H1 (cell line): ENCODE measurements around the gene CLCA4. TPM values are rescaled to one million over a fixed set of nuclear protein-coding genes. Genes with fewer than 3 reads are reported as not detected.

Experiments
- CTCF ChIA-PET: fragments of 300-600 bp; sonication (Branson Sonifier 250); formaldehyde crosslinking; loops from one replicate; lab custom pipeline; 2021; ENCODE audit not compliant: partially characterized antibody; lab: Charles Lee
- POLR2A ChIA-PET: fragments of 300-600 bp; sonication (Branson Sonifier 250); formaldehyde crosslinking; loops from one replicate; lab custom pipeline; 2021; ENCODE audit warnings: inconsistent platforms; ENCODE audit not compliant: partially characterized antibody; lab: Charles Lee
- DNase-seq, 2 experiments: peaks; one replicate each; pipeline versions ENCODE4 v3.0.0 to v3.0.0-alpha.2; 2010 to 2022; ENCODE audit warnings: low spot score in 2 of 2, low read depth in 1 of 2, mixed read lengths in 1 of 2
- FAIRE-seq: peaks from 2 replicates; lab custom pipeline; 2011; peaks lifted over from hg19 to GRCh38; lab: Jason Lieb, UNC
- H2AFZ ChIP-seq: 2 replicates; pipeline ENCODE4 v1.8.1; 2012; ENCODE audit warnings: low read length, inconsistent platforms
- H2AK5ac ChIP-seq: 2 replicates; pipeline ENCODE4 v1.6.1; 2013; ENCODE audit warnings: low read depth, low read length
- H2BK120ac ChIP-seq: replicated peaks from 2 replicates; pipeline ENCODE3; 2013; ENCODE audit warnings: low read depth, low read length, inconsistent platforms
- H2BK12ac ChIP-seq: 2 replicates; pipeline ENCODE4 v1.6.1; 2013; ENCODE audit warnings: low read depth, low read length
- H2BK15ac ChIP-seq: 2 replicates; pipeline ENCODE4 v1.6.1; 2013; ENCODE audit warnings: low read length
- H2BK20ac ChIP-seq: 2 replicates; pipeline ENCODE4 v1.6.1; 2013; ENCODE audit warnings: low read length
- H2BK5ac ChIP-seq: 2 replicates; pipeline ENCODE4 v1.6.1; 2013; ENCODE audit warnings: low read depth, low read length
- H3K14ac ChIP-seq: 2 replicates; pipeline ENCODE4 v1.6.1; 2013; ENCODE audit warnings: inconsistent platforms; ENCODE audit not compliant: insufficient read length
- H3K18ac ChIP-seq: 2 replicates; pipeline ENCODE4 v1.6.1; 2013; ENCODE audit warnings: low read length; ENCODE audit errors: extremely low read depth
- H3K23ac ChIP-seq: 2 replicates; pipeline ENCODE4 v1.6.1; 2013; ENCODE audit warnings: inconsistent platforms; ENCODE audit not compliant: insufficient read length
- H3K23me2 ChIP-seq: 2 replicates; pipeline ENCODE4 v1.6.1; 2013; ENCODE audit warnings: low read depth, low read length
- H3K27ac ChIP-seq: 2 replicates; pipeline ENCODE4 v1.6.1; 2011; ENCODE audit warnings: low read depth, low read length, inconsistent platforms
- H3K27me3 ChIP-seq, 4 experiments: replicated peaks in 1 of 4; 1 replicate in 1 of 4; 2 replicates in 3 of 4; pipeline versions ENCODE4 v1.6.1 to v1.8.1; 2011 to 2013; ENCODE audit warnings: low read length in 3 of 4, mild to moderate bottlenecking in 3 of 4, inconsistent platforms in 2 of 4, mixed read lengths in 2 of 4, moderate library complexity in 1 of 4; ENCODE audit not compliant: control insufficient read depth in 3 of 4, insufficient read depth in 3 of 4; ENCODE audit errors: extremely low read depth in 1 of 4
- H3K36me3 ChIP-seq, 4 experiments: 2 replicates each; pipeline versions ENCODE4 v1.6.1 to v1.8.1; 2011 to 2013; ENCODE audit warnings: mild to moderate bottlenecking in 4 of 4, low read length in 3 of 4, moderate library complexity in 2 of 4, control low read depth in 1 of 4, inconsistent platforms in 1 of 4; ENCODE audit not compliant: insufficient read depth in 4 of 4, control insufficient read depth in 2 of 4
- H3K4ac ChIP-seq: replicated peaks from 2 replicates; pipeline ENCODE3; 2013; ENCODE audit warnings: low read length, low read depth, mixed read lengths, inconsistent platforms; ENCODE audit not compliant: insufficient read length
- H3K4me1 ChIP-seq, 4 experiments: replicated peaks in 1 of 4; 1 replicate in 1 of 4; 2 replicates in 3 of 4; pipeline versions ENCODE4 v1.6.1 to v1.8.1; 2011 to 2013; ENCODE audit warnings: low read length in 3 of 4, inconsistent platforms in 2 of 4, mixed read lengths in 1 of 4; ENCODE audit not compliant: insufficient read depth in 4 of 4, control insufficient read depth in 3 of 4
- H3K4me2 ChIP-seq, 2 experiments: 2 replicates each; pipeline versions ENCODE4 v1.6.1 to v1.8.1; 2011 to 2013; ENCODE audit warnings: low read depth in 2 of 2, low read length in 2 of 2, control low read depth in 1 of 2, inconsistent platforms in 1 of 2, mild to moderate bottlenecking in 1 of 2; ENCODE audit not compliant: insufficient read depth in 1 of 2
- H3K4me3 ChIP-seq, 4 experiments: fragments of 200-600, 300-600 bp in 1 of 4; sonication (generic), shearing (Covaris generic), sonication (Bioruptor Twin) in 1 of 4; 2 replicates each; pipeline versions ENCODE4 v1.5.1 to v1.8.1; 2011 to 2016; ENCODE audit warnings: low read length in 4 of 4, low read depth in 3 of 4, control low read depth in 2 of 4, inconsistent platforms in 2 of 4, mild to moderate bottlenecking in 2 of 4, mixed read lengths in 1 of 4, moderate library complexity in 1 of 4; ENCODE audit not compliant: insufficient read depth in 2 of 4; ENCODE audit errors: extremely low read depth in 1 of 4
- H3K56ac ChIP-seq: replicated peaks from 2 replicates; pipeline ENCODE3; 2013; ENCODE audit warnings: low read depth, mild to moderate bottlenecking, mixed read lengths, low read length, inconsistent platforms; ENCODE audit not compliant: insufficient read length
- H3K79me1 ChIP-seq: 2 replicates; pipeline ENCODE4 v1.6.1; 2013; ENCODE audit warnings: low read depth, low read length, control low read depth
- H3K79me2 ChIP-seq, 2 experiments: 2 replicates each; pipeline versions ENCODE4 v1.6.1 to v1.8.1; 2012 to 2013; ENCODE audit warnings: low read length in 2 of 2, mild to moderate bottlenecking in 2 of 2, inconsistent platforms in 1 of 2; ENCODE audit not compliant: insufficient read depth in 2 of 2, control insufficient read depth in 1 of 2
- H3K9ac ChIP-seq, 4 experiments: replicated peaks in 1 of 4; 1 replicate in 1 of 4; 2 replicates in 3 of 4; pipeline versions ENCODE4 v1.6.1 to v1.8.1; 2011 to 2013; ENCODE audit warnings: low read depth in 3 of 4, low read length in 3 of 4, control low read depth in 2 of 4, mild to moderate bottlenecking in 2 of 4, moderate library complexity in 2 of 4, inconsistent platforms in 1 of 4; ENCODE audit errors: extremely low read depth in 1 of 4
- H3K9me3 ChIP-seq, 2 experiments: 2 replicates each; pipeline versions ENCODE4 v1.6.1 to v1.8.1; 2012 to 2013; ENCODE audit warnings: mild to moderate bottlenecking in 2 of 2, moderate library complexity in 2 of 2, control low read depth in 1 of 2, inconsistent platforms in 1 of 2, low read depth in 1 of 2, low read length in 1 of 2, mixed read lengths in 1 of 2; ENCODE audit not compliant: insufficient read depth in 2 of 2
- H4K20me1 ChIP-seq, 2 experiments: replicated peaks in 1 of 2; 2 replicates each; pipeline versions ENCODE3 to v1.8.1; 2011 to 2013; ENCODE audit warnings: inconsistent platforms in 2 of 2, low read length in 2 of 2, mild to moderate bottlenecking in 1 of 2; ENCODE audit not compliant: insufficient read depth in 2 of 2, control insufficient read depth in 1 of 2
- H4K5ac ChIP-seq: 2 replicates; pipeline ENCODE4 v1.6.1; 2013; ENCODE audit warnings: low read length, low read depth, mixed read lengths, inconsistent platforms; ENCODE audit not compliant: insufficient read length
- H4K8ac ChIP-seq: 2 replicates; pipeline ENCODE4 v1.8.0; 2013; ENCODE audit warnings: mild to moderate bottlenecking, moderate library complexity, low read length, inconsistent platforms; ENCODE audit not compliant: insufficient read depth; ENCODE audit errors: extremely low read depth
- H4K91ac ChIP-seq: replicated peaks from 2 replicates; pipeline ENCODE3; 2013; ENCODE audit warnings: low read length, mixed read lengths, inconsistent platforms; ENCODE audit not compliant: insufficient read length
- CBX5 ChIP-seq: fragments of 300-800, 300-1000 bp; sonication (generic); IDR thresholded peaks from 2 replicates; pipeline ENCODE4 v1.7.1; 2016; ENCODE audit warnings: antibody characterized with exemption, low read length, low read depth
- JUND ChIP-seq: IDR thresholded peaks from 2 replicates; pipeline ENCODE4 v1.6.1; 2011; ENCODE audit warnings: mild to moderate bottlenecking, improper control_type of control experiment, low read length
- POU5F1 ChIP-seq: IDR thresholded peaks from 2 replicates; pipeline ENCODE4 v1.6.1; 2011; ENCODE audit warnings: low read depth, mild to moderate bottlenecking, low read length, moderate library complexity
- RAD21 ChIP-seq, 2 experiments: IDR thresholded peaks in 1 of 2; conservative IDR thresholded peaks in 1 of 2; 2 replicates each; pipeline ENCODE4 v1.6.1; 2011; ENCODE audit warnings: low read depth in 2 of 2, low read length in 2 of 2, improper control_type of control experiment in 1 of 2, inconsistent platforms in 1 of 2, mild to moderate bottlenecking in 1 of 2, moderate library complexity in 1 of 2
- SIX5 ChIP-seq: IDR thresholded peaks from 2 replicates; pipeline ENCODE4 v1.6.1; 2011; ENCODE audit warnings: mild to moderate bottlenecking, low read depth, low read length
- SP4 ChIP-seq: IDR thresholded peaks from 2 replicates; pipeline ENCODE4 v1.6.1; 2012; ENCODE audit warnings: low read length, inconsistent platforms
- TEAD4 ChIP-seq: IDR thresholded peaks from 2 replicates; pipeline ENCODE4 v1.6.1; 2012; ENCODE audit warnings: low read depth, low read length, inconsistent platforms, mixed read lengths
- WGBS, 2 experiments: shearing (Covaris generic) in 1 of 2; methylation state at CpG; one replicate each; pipeline versions ENCODE4 v1.1.6 to v1.1.7; 2013 to 2015; ENCODE audit warnings: low lambda C conversion rate in 2 of 2, mixed read lengths in 2 of 2, inconsistent platforms in 1 of 2, low coverage in 1 of 2, missing lambda C conversion rate in 1 of 2; ENCODE audit not compliant: insufficient replicate concordance in 2 of 2, insufficient coverage in 1 of 2, insufficient read length in 1 of 2; ENCODE audit errors: extremely low coverage in 1 of 2, missing lambda C conversion rate in 1 of 2; 5-methylcytosine and 5-hydroxymethylcytosine counted together
- polyA plus RNA-seq, 7 experiments: library from polyadenylated mRNA; depleted of rRNA in 3 of 7; stranded (reverse) in 5 of 7; unstranded in 2 of 7; fragments of >200 nt in 5 of 7; fragments of 200-250 nt in 2 of 7; gene quantifications; 1 replicate in 5 of 7; 2 replicates in 1 of 7; 4 replicates in 1 of 7; pipeline versions ENCODE4 v1.2.1 to v1.2.3, GENCODE V29; 2011 to 2013; ENCODE audit warnings: missing spikeins in 2 of 7, mixed read lengths in 2 of 7
- total RNA-seq: library from RNA; stranded (reverse); fragmentation: NEBNext Ultra II Directional; extraction: Animal tissue kit (Norgen Biotek cat#: 25700); gene quantifications from 2 replicates; pipeline ENCODE4 v1.2.1, GENCODE V29; 2021
- TF ChIP-seq, protein P1 (sequence below), 3 experiments: IDR thresholded peaks; 1 replicate in 2 of 3; 2 replicates in 1 of 3; pipeline versions ENCODE4 v1.5.1 to v1.6.1; 2011; ENCODE audit warnings: low read length in 3 of 3, mild to moderate bottlenecking in 3 of 3, inconsistent platforms in 2 of 3, low read depth in 1 of 3, moderate library complexity in 1 of 3; ENCODE audit not compliant: insufficient read depth in 1 of 3; ENCODE audit errors: control extremely low read depth in 1 of 3
- TF ChIP-seq, protein P2 (sequence below): IDR thresholded peaks from 2 replicates; pipeline ENCODE4 v1.6.1; 2012; ENCODE audit warnings: low read length, inconsistent platforms

The CLCA4 gene
- total and polyA plus RNA-seq, 2 of the 8 experiments (the other 6 are each of a cell fraction or from before 2014, with no cell fraction given), result not detected

DNA sequence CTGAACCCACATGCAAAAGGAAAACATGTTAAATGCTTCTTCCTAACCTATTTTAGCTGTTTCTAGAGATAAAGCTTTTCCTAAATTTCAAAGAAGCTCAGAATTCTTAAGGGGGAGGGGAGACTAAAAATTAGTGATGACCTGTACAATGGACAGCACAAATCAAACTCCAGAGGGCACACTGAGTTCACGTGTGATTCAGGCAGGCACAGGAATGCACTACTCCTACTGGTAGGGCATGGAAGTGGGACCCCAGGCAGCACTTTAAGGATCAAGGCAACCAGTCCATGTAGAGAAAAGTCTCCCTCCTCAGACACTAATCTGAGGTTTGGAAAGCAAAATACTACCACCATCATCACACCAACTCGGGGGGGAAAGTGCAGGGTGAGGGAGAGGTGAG, 31.3 kb upstream of the CLCA4 start:
- H3K79me2 ChIP-seq, result no peaks in the 10 kb centered on the region
- TF ChIP-seq POU5F1 (no peak), CBX5 (no peak), SP4 (no peak), JUND (no peak), TEAD4 (peak; percentile 83), RAD21 (IDR thresholded peaks at IDR 0.05 in 1 of 2, conservative IDR thresholded peaks at IDR 0.05 in 1 of 2; ENCODE audit: low read depth in 2 of 2, low read length in 2 of 2) (peak; percentile 70 to 75), SIX5 (no peak)
- TF ChIP-seq, protein P1, sequence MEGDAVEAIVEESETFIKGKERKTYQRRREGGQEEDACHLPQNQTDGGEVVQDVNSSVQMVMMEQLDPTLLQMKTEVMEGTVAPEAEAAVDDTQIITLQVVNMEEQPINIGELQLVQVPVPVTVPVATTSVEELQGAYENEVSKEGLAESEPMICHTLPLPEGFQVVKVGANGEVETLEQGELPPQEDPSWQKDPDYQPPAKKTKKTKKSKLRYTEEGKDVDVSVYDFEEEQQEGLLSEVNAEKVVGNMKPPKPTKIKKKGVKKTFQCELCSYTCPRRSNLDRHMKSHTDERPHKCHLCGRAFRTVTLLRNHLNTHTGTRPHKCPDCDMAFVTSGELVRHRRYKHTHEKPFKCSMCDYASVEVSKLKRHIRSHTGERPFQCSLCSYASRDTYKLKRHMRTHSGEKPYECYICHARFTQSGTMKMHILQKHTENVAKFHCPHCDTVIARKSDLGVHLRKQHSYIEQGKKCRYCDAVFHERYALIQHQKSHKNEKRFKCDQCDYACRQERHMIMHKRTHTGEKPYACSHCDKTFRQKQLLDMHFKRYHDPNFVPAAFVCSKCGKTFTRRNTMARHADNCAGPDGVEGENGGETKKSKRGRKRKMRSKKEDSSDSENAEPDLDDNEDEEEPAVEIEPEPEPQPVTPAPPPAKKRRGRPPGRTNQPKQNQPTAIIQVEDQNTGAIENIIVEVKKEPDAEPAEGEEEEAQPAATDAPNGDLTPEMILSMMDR (IDR thresholded peaks at IDR 0.05; ENCODE audit: control extremely low read depth in 1 of 3, insufficient read depth in 1 of 3, low read depth in 1 of 3, low read length in 3 of 3), result peak; percentile 73 to 98 (median 79)
- TF ChIP-seq, protein P2, sequence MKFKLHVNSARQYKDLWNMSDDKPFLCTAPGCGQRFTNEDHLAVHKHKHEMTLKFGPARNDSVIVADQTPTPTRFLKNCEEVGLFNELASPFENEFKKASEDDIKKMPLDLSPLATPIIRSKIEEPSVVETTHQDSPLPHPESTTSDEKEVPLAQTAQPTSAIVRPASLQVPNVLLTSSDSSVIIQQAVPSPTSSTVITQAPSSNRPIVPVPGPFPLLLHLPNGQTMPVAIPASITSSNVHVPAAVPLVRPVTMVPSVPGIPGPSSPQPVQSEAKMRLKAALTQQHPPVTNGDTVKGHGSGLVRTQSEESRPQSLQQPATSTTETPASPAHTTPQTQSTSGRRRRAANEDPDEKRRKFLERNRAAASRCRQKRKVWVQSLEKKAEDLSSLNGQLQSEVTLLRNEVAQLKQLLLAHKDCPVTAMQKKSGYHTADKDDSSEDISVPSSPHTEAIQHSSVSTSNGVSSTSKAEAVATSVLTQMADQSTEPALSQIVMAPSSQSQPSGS, result no peak
- no peak overlapping the region for H3K18ac ChIP-seq
- no peak overlapping the region for H3K4ac ChIP-seq
- no peak overlapping the region for H2BK5ac ChIP-seq
- H3K23ac ChIP-seq, result no peak overlapping the region
- 59% methylated on average over 2 of the region's 2 CpGs; no CpG with 5 or more reads in 1 of the 2 experiments for WGBS, 2 experiments
- no peak overlapping the region for H3K14ac ChIP-seq
- H3K4me2 ChIP-seq, result no peak overlapping the region
- no peak overlapping the region for H4K91ac ChIP-seq
- H3K9me3 ChIP-seq, result no peaks in the 10 kb centered on the region
- H4K5ac ChIP-seq, result no peak overlapping the region
- no peak overlapping the region for H2BK20ac ChIP-seq
- no peak overlapping the region for H2BK15ac ChIP-seq
- no peaks in the 10 kb centered on the region for H3K79me1 ChIP-seq
- H3K23me2 ChIP-seq, result no peaks in the 10 kb centered on the region
- no peaks in the 10 kb centered on the region for H3K27me3 ChIP-seq
- no peaks in the 10 kb centered on the region for H3K4me1 ChIP-seq
- H2AK5ac ChIP-seq, result no peak overlapping the region
- peak overlapping the region; percentile 54 for H2BK120ac ChIP-seq
- no peaks in the 10 kb centered on the region for H4K20me1 ChIP-seq
- FAIRE-seq (peak; percentile 72), DNase-seq (no peak)
- H3K27ac ChIP-seq, result no peak overlapping the region
- CTCF ChIA-PET, result interaction anchor here (0.6 to 5.3 kb wide), 12 partner anchors 9 to 237 kb away, joined by 3 to 31 read pairs (median 3); no protein-coding TSS in a partner anchor
- H4K8ac ChIP-seq, result 0 out of 2 replicates have a peak overlapping the region, but pooled peaks have one; percentile 51
- H3K56ac ChIP-seq, result no peak overlapping the region
- 0 out of 2 replicates have a peak overlapping the region, but pooled peaks have one; percentile 29 for H2BK12ac ChIP-seq
- H2AFZ ChIP-seq, result no peak overlapping the region
- no peaks in the 10 kb centered on the region for H3K36me3 ChIP-seq
- POLR2A ChIA-PET, result no interaction called here
- no peak overlapping the region for H3K9ac ChIP-seq
- no peak overlapping the region for H3K4me3 ChIP-seq
